Measurements from ENCODE around the gene STX16.

DNA sequence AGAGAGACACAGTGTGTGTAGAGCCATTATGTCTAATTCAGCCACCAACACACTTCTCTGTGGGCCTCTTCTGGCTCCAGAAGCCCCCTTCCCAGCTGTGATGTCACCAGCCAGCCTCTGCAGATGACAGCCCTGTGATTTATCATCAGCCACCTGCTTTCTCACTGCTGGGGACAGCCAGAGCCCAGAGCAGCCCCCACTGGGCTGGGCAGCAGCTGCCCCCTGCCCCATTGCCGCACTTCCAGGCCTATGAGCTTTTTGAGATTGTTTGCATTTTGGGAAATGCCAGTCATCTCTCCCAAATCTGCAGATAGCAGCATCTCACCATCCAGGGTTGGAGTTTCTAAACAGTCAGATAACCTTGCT, 21.9 kb upstream of the STX16 start:
- TF ChIP-seq POLR2AphosphoS5 (IDR thresholded peaks at IDR 0.05; ENCODE audit: low read depth, low read length) (no peak), TAF1 (IDR thresholded peaks at IDR 0.05; ENCODE audit: borderline replicate concordance, insufficient read depth, low read length) (no peak), SIN3A (IDR thresholded peaks at IDR 0.05; ENCODE audit: borderline replicate concordance, insufficient read depth, low read length) (no peak)
- TF ChIP-seq, protein P1, sequence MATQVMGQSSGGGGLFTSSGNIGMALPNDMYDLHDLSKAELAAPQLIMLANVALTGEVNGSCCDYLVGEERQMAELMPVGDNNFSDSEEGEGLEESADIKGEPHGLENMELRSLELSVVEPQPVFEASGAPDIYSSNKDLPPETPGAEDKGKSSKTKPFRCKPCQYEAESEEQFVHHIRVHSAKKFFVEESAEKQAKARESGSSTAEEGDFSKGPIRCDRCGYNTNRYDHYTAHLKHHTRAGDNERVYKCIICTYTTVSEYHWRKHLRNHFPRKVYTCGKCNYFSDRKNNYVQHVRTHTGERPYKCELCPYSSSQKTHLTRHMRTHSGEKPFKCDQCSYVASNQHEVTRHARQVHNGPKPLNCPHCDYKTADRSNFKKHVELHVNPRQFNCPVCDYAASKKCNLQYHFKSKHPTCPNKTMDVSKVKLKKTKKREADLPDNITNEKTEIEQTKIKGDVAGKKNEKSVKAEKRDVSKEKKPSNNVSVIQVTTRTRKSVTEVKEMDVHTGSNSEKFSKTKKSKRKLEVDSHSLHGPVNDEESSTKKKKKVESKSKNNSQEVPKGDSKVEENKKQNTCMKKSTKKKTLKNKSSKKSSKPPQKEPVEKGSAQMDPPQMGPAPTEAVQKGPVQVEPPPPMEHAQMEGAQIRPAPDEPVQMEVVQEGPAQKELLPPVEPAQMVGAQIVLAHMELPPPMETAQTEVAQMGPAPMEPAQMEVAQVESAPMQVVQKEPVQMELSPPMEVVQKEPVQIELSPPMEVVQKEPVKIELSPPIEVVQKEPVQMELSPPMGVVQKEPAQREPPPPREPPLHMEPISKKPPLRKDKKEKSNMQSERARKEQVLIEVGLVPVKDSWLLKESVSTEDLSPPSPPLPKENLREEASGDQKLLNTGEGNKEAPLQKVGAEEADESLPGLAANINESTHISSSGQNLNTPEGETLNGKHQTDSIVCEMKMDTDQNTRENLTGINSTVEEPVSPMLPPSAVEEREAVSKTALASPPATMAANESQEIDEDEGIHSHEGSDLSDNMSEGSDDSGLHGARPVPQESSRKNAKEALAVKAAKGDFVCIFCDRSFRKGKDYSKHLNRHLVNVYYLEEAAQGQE (IDR thresholded peaks at IDR 0.05; ENCODE audit: insufficient read depth in 1 of 2, low read depth in 2 of 2, low read length in 2 of 2) = no peak

Measured in PFSK-1 (cell line).